GM18502 (cell line): Measurements from ENCODE around the gene TNFSF9.
"Not testable (repeated sequence)": the region's sequence is repeated elsewhere in the genome, so short reads cannot be mapped to it uniquely, and the experiment has no call there.

Experiments
- ATAC-seq: cut with Tn5 transposase; IDR thresholded peaks from one replicate; pipeline ENCODE4 v1.9.1; 2021; ENCODE audit warnings: mild to moderate bottlenecking; ENCODE audit not compliant: unreplicated experiment, poor library complexity

The TNFSF9 gene

DNA sequence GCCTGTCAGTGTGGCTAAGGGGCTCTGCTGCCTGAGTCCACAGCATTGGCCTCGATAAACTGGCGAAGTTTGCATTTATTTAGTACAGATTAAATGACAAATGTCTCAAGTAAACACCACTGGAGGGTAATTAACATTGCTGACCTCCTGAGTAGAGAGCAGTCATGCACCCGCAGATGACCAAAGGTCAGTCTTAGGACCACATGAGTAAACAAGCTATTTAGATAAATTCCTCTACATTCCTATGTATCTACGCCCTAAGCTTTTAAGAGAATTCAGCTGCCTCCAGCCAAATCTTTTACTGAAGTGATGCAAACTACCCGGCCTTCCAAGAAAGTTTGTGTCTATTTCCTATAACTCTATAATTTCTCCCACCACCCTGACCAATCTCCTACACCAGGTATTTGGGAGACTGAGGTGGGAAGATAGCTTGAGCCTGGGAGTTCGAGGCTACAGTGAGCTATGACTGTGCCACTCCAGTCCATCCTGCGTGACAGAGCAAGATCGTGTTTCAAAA is 37.2 kb downstream of the TNFSF9 start:
- no peak for ATAC-seq

DNA sequence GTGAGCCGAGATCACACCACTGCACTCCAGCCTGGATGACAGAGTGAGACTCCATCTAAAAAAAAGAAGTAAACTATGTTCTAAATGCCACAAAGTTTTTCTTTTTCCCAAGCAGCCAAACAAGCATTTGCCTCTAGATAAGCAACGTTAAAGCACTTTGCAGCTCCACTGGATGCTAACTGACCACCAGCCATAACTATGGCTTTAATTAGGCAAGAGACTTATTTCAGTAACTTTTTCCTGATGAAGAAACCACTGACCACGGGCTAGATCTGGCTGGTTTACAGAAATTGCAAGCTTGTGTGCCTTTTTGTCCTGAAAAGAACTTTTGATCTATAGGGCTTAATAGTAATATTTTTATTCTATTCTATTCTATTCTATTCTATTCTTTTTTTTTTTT is 38.0 kb downstream of the TNFSF9 start:
- no peak for ATAC-seq

GRCh38 chr19:6570764-6571163 is 39.9 kb downstream of the TNFSF9 start:
- ATAC-seq: no peak

GRCh38 chr19:6571167-6571566 is 40.3 kb downstream of the TNFSF9 start:
- no peak for ATAC-seq

DNA sequence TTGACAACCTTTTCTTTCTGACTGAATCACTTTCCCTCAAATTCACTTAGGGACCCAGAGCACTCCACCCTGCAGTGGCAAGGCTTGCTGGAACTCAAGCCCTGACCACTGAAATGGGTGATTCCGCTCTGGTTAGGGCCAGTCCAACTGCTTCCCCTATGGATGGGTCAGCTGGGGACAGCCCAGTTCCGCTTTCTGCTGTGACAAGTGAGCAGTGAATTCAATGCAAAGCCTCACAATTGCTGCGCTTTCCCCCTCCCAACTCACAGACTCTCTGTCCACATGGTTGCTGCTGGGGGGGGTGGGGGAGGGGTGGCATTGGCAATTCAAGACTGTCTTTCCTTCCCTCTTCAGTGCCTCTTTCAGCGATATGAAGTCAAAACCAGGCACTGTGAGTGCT is 41.4 kb downstream of the TNFSF9 start:
- ATAC-seq: no peak

DNA sequence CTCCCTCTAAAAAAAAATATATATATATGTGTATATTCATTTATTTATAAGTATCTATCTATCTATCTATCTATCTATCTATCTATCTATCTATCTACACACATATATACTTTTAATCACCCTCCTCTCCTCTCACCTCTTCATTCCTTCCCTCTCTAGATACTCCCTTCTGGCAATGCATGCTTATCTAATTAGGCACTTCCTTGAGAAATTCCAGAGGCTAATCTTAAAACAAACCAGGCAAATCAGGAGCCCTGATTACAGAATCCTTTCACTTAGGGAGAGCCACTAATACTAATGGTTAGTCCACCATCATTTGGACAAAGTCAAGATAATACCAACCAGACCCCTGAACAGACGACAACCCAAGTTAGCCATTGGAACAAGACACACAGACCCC is 42.5 kb downstream of the TNFSF9 start:
- ATAC-seq: no peak

GRCh38 chr19:6576869-6577475 is 46.1 kb downstream of the TNFSF9 start:
- peak; percentile 8 for ATAC-seq

DNA sequence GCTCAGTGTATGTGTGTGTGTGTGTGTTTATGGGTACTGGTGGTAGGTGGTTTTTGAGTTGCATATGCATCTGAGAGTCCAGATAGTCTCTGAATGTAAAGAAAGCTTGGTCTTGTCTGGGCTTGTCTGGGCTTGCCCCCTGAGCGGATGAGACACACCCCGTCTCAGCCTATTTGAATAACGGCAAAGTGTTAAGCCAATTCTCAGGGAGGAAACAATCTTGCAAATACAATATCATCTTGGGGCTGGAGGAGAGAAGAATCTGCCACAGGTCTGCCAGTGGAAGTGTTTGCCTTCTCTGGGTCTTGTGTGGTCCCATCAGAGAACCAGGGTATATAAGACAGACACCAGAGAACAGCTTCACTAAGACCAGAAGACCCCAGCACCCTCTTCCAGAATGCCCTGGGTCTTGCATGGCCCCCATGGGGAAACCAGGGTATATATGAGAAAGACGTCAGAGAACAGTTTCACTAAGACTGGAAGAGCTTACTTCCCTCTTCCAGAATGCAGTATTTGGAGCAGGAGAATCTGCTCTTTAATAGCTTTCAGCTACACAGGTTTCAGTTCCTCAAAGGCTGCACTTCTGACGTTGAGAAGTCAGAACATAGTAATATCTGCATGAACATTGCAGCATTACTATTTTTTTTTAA is 46.8 kb downstream of the TNFSF9 start:
- ATAC-seq: peak; percentile 78

- ATAC-seq: no peak
Observed at GRCh38 chr19:6579450-6580178, 48.8 kb downstream of the TNFSF9 start.

- ATAC-seq: no peak
Observed at GRCh38 chr19:6580313-6580712, 49.5 kb downstream of the TNFSF9 start.

- not testable (repeated sequence) for ATAC-seq
Observed at GRCh38 chr19:6582515-6583484, 52.0 kb downstream of the TNFSF9 start.
